T1000 (cell line): ENCODE measurements around the gene TLN1.

ENCODE experiments used
- DNase-seq: peaks from one replicate; lab custom pipeline; 2025; ENCODE audit warnings: mixed read lengths; lab: John Stamatoyannopoulos, UW

Gene TLN1

GRCh38 chr9:35705372-35705771 is 26.6 kb downstream of the TLN1 start:
- no peak for DNase-seq

- DNase-seq: no peak
Measured at GRCh38 chr9:35703906-35704672, 27.9 kb downstream of the TLN1 start.

- DNase-seq: no peak
Measured at GRCh38 chr9:35702696-35703095, 29.3 kb downstream of the TLN1 start.

GRCh38 chr9:35700942-35701341 is 31.1 kb downstream of the TLN1 start:
- DNase-seq: no peak

GRCh38 chr9:35700031-35700430 is 32.0 kb downstream of the TLN1 start:
- no peak for DNase-seq

GRCh38 chr9:35698231-35698630 is 33.8 kb downstream of the TLN1 start:
- no peak for DNase-seq

GRCh38 chr9:35697486-35697885 is 34.5 kb downstream of the TLN1 start:
- DNase-seq: no peak

GRCh38 chr9:35696520-35697215 is 35.3 kb downstream of the TLN1 start:
- no peak for DNase-seq

GRCh38 chr9:35695943-35696401 is 36.0 kb downstream of the TLN1 start:
- no peak for DNase-seq

GRCh38 chr9:35691757-35692301 is 40.2 kb downstream of the TLN1 start:
- DNase-seq: no peak

- DNase-seq: no peak
Measured at GRCh38 chr9:35691334-35691650, 40.7 kb downstream of the TLN1 start.

GRCh38 chr9:35690614-35691333 is 41.2 kb downstream of the TLN1 start:
- peak; percentile 35 for DNase-seq

- DNase-seq: no peak
Measured at GRCh38 chr9:35690294-35690613, 41.7 kb downstream of the TLN1 start.

- no peak for DNase-seq
Measured at GRCh38 chr9:35689542-35690293, 42.3 kb downstream of the TLN1 start, which contains the start of gene TPM2. TSS of gene TPM2 (minus strand) at chr9:35689925. CDS start at chr9:35689817, 108 bp downstream.

GRCh38 chr9:35688558-35689541 is 43.1 kb downstream of the TLN1 start:
- no peak for DNase-seq

GRCh38 chr9:35687972-35688557 is 43.9 kb downstream of the TLN1 start:
- DNase-seq: no peak

GRCh38 chr9:35687306-35687705 is 44.7 kb downstream of the TLN1 start:
- no peak for DNase-seq

- DNase-seq: no peak
Measured at GRCh38 chr9:35686222-35687203, 45.5 kb downstream of the TLN1 start.

- no peak for DNase-seq
Measured at GRCh38 chr9:35685506-35685905, 46.5 kb downstream of the TLN1 start.
